Limb (tissue), 2 donors: ENCODE results near the gene MYMX.
"Not testable (repeated sequence)": the region's sequence is repeated elsewhere in the genome, so short reads cannot be mapped to it uniquely, and the experiment has no call there.

Experiments
- DNase-seq, 2 donors: peaks; one replicate each; pipeline ENCODE4 v3.0.0-alpha.2; 2016; ENCODE audit errors: extremely low spot score in 2 of 2

Gene MYMX

DNA sequence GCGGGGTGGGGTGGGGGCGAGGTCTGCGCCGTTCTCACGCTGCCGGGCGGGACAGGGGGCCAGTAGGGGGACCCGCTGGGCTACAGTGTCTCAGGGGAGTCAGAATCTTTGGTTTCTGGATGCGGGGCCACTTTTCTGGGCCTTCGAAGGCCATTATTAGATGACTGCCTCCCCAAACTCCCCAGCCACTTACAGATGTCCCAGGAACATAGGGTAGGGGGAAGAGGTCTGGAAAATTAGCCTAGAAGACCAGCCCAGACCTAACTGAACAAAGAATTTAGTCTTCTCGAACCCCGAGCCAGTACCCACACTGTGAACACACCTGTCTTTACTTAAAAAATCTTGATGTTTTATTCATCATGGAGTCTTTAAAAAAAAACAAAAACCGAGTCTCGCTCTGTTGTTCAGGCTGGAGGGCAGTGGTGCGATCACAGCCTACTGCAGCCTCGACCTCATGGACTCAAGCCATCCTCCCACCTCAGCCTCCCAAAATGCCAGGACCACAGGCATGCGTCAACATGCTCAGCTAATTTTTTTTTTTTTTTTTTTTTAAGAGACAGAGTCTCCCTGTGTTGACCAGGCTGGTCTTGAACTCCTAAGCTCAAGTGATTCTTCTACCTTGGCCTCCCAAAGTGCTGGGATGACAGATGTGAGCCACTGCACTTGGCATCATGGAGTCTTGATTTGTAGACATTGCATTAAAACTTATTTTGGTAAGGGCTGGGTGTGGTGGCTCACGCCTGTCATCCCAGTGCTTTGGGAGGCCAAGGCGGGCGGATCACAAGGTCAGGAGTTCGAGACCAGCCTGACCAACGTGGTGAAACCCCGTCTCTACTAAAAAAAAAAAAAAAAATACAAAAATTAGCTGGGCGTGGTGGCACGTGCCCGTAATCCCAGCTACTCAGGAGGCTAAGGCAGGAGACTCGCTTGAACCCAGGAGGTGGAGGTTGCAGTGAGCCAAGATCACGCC is 3.4 kb downstream of the MYMX start:
- DNase-seq = no peak

GRCh38 chr6:44220913-44221290 is 4.2 kb downstream of the MYMX start:
- no peak for DNase-seq

GRCh38 chr6:44221291-44221960 is 4.7 kb downstream of the MYMX start:
- DNase-seq = peak; percentile 69 to 89

DNA sequence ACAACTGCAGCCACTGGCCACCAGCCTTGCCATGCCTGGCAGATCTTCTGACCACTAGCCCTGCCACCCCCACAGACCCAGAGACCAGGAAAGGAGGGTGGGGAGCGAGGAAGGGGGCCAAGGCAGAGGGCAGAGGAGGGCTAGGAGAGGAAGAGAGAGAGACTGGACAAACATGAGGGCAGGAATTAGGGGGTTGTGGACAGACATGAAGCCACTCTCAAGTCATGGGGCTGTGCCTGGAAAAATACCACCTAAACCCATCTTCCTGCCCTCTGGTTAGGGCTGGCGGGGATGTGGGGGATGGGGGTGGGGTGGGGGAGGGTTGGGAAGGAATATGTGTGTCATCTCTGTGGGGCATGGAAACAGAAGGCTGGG is 5.2 kb downstream of the MYMX start:
- DNase-seq = no peak

DNA sequence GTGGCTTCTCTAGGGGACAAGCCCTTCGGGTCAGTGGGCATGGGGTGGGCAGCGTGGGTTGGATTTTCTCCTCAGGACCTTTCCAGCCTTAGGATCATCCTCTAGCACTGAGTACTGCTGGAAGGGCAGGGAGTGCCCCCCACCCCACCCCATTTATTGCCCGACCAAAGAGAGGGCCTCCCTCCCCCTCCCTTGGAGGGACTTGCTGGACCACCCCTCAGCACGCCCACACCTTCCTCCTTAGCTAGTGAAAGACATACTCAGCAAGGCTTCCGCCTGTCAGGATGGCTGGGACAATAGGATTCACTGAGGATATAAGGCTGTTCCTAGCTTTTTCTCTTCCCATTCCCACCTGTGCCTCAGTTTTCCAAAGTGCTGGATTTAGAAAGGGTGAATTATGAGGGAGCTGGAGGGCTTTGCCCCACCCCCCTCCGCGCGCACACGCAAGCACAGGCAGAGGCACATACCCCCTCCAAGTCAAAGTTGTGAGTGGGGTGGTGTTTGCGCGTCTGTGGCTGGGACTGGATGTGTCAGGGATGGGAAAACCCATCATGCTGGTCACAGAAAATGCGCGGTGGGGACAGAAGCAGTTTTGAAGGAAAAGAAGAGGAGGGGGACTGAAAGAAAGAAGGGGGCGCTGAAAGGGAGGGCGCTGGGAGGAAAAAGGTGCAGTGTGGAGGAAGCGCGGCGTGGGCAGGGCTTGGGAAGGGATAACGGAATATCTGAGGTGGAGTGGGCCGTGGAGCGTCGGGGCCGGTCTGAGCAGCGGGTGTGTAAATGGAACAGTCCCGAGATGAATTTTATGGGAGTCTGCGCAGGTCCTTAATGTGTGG is 6.0 kb downstream of the MYMX start:
- no peak for DNase-seq

- DNase-seq = peak; percentile 77 to 88
Measured at GRCh38 chr6:44223319-44224028, 6.7 kb downstream of the MYMX start, which contains the start of gene SLC29A1. SLC29A1 (plus strand) TSS chr6:44223595; CDS start chr6:44227314, 3,719 bp downstream.

GRCh38 chr6:44224029-44224964 is 7.6 kb downstream of the MYMX start:
- DNase-seq = no peak

DNA sequence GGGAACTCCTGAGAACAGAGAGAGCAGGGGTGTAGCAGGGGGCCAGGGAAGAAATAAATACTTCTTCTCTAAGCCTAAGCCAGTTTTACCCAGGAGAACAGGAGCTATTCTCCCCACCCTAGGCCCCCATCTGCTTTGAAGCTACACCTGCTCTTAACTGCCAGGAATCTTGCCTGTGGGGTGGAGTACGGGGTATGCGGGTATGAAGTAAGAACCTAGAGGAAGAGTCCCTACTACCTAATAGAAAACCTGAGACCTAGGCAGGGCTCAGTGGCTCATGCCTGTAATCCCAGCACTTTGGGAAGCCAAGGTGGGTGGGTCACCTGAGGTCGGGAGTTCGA is 8.2 kb downstream of the MYMX start:
- DNase-seq = no peak

- no peak for DNase-seq
Measured at GRCh38 chr6:44225579-44226325, 9.0 kb downstream of the MYMX start.

DNA sequence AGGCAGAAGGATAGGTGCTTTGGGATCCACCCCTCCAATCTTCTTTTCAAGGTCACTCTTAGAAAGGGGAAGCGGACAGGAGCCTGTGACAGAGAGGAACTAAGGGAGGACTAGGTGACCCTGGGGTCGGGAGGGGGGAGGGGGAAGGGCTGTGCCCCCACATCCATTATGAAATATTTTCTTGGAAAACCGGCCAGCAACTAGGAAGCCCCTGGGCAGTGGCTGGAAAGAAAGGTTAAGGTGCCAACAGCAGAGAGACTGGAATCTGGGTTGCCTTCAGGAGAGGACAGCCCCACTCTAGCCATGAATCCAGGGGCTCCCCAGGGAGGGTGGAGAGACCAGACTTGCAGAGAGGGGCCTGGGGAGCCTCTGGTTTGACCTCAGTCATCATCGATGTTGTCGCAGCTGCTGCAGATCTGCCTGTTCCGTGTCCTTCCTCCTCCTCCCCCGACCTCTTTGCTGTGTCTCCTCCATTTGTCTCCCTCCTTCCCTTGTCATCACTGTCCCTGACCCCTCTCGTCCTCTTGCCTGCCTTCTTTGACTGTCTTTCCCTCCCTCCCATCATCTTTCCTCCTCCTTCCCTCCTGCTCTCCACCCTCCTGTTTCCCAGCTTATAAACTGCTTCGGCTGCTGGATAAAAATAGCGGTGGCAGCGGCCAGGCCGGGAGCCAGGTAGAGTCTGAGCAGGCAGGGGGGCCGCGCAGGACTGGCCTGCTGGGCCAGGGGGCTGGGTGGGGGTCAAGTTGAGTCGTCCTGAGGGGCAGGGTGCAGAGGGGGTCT is 9.8 kb downstream of the MYMX start:
- no peak for DNase-seq

DNA sequence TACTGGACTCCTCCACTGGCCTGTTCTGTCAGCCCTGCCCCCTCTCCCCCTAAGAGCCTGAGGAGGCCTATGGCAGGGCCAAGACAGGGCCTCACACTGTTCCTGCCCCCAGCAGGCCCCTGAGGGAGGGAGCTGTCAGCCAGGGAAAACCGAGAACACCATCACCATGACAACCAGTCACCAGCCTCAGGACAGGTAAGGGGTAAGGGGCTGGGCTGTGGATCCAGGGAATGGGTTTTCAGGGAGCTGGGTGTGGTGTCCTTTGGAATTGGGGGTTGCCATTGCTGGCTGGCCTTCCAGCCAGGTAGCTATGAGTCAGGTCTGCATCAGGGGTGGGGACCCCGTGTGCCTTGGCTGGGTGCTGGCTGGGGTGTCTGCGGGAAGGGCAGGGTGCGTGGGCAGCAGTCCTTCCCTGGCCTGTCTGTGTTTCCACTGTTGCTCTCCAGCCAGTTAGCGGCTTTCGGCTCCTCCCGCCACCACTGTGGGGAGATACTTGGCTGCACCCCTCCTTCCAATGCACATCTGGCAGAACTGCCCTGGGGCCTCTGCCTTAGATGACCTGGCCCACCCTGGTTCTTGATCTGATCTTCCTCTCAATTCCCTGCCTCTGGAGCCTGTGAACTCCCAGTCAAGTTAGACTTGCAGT is 10.5 kb downstream of the MYMX start:
- DNase-seq = no peak

DNA sequence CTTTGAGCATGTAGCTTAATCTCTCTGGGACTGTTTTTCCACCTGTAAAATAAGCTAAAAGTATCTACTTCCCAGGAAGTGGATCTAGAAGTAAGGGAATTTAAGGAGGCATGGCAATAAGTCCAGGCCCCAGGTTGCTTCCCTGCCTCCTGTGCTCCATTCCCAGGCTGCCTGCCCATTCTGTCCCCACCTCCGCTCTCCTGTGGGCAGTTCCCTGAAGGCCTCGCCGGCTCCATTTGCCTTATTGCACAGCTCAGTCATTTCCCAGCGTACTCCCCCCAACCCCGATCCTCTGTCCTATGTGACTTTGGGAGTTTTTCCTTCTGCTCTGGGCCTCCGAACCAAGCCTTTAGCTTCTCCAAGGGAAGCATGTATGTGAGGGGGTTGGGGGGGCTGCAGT is 11.3 kb downstream of the MYMX start:
- DNase-seq = no peak

- DNase-seq = no peak
Measured at GRCh38 chr6:44228433-44228832, 11.7 kb downstream of the MYMX start.

DNA sequence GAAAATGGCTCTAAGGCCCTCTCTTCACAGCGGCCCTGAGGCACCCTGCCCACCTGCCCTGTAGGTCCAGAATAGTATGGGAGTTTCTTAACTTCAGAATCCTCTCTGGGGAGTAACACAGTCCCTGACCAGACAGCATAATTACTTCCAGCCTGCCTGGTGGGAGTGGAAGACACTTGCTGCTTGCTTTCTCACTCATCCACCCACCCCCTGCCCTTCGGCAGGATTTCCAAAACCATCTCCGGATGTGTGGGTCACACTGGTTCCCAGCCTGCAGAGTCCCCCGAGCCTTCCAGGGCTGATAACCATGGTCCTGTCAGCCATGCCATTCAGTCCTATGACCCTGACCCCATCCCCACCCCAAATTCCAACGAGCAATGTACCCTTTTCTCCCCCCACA is 12.1 kb downstream of the MYMX start:
- DNase-seq = no peak

- DNase-seq = no peak
Measured at GRCh38 chr6:44229376-44230033, 12.8 kb downstream of the MYMX start.

DNA sequence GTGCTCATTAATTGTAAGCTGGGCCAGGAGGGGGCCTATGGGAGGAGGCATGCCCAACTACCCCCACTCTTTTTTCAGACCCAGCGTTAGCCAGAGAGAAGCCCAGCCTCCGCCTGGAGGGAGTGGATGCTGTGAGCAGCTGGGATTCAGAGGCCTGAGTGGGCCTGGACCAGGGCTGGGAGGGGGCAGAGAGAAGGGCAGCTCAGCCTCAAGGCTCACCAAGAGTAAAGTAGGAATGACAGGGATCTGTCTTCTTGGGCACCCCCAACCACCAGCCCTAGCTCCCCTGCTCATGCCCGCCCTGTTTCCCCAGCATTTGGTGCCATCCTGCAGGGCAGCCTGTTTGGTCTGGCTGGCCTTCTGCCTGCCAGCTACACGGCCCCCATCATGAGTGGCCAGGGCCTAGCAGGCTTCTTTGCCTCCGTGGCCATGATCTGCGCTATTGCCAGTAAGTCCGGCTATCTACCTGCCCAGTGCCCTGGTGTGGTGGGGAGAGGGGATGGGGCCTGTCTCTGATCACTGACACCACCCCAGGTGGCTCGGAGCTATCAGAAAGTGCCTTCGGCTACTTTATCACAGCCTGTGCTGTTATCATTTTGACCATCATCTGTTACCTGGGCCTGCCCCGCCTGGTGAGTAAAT is 13.4 kb downstream of the MYMX start:
- DNase-seq = no peak

- DNase-seq = not testable (repeated sequence)
Measured at GRCh38 chr6:44231426-44231825, 14.7 kb downstream of the MYMX start.
